ENCODE measurements around the gene ATP2A2.

The ATP2A2 gene

DNA sequence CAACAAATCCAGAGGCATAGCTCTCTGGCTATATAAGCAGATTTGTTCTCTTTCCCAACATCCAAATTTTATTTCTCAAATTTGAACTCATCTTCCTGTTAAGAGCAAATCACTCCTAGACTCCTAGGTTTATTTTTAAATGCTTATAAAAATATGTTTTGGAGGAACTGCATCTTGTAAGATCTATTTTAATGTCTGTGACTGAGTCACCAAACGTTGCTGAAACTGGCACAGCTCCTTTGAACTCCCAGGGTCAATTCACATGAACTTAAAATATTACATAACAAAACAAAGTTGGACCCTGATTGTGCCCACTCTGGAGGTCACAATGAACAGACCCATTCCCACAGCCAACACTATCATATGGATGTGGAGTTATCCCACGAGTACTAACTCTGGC is 98.6 kb downstream of the ATP2A2 start:
- H3K36me3 Mint-ChIP-seq (ENCODE audit: insufficient read depth): peaks cover 87% of the 10 kb centered on the region
- peaks cover 2 to 7% of the 10 kb centered on the region in 2 donors for H3K4me1 Mint-ChIP-seq (ENCODE audit: low read depth in 2 of 2)
- no peaks in the 10 kb centered on the region for H3K27me3 Mint-ChIP-seq
- no peaks in the 10 kb centered on the region for H3K9me3 Mint-ChIP-seq
- no peak overlapping the region for H3K27ac Mint-ChIP-seq
- no peak for DNase-seq
- no peak for ATAC-seq (replicated peaks)
- H3K4me3 Mint-ChIP-seq: no peak overlapping the region

DNA sequence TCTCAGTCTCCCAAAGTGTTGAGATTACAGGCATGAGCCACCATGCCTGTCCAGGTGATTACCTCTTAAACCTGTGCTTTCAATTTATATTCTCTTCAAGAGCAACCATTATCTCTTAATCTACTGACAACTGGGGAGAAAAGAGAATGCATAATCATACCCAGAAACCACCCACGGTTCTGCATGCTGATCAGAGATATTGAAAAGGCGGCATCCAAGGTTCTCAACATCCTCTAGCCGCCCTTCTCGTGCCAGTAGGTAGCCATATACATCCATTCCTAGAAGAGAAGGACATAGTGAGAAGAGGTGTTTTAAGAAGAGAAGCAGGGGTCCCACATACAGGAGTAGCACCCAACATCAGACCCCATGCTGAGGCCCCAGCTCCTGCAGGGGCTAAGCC is 101.6 kb downstream of the ATP2A2 start:
- H3K4me3 Mint-ChIP-seq: no peak overlapping the region
- H3K9me3 Mint-ChIP-seq: no peaks in the 10 kb centered on the region
- peaks cover 94% of the 10 kb centered on the region for H3K36me3 Mint-ChIP-seq (ENCODE audit: insufficient read depth)
- no peak overlapping the region for H3K27ac Mint-ChIP-seq
- no peak for DNase-seq
- H3K4me1 Mint-ChIP-seq (ENCODE audit: low read depth in 2 of 2): peaks cover 4 to 6% of the 10 kb centered on the region in 2 donors
- no peaks in the 10 kb centered on the region for H3K27me3 Mint-ChIP-seq
- ATAC-seq (replicated peaks): no peak

All from effector memory CD8-positive, alpha-beta T cell (primary cell).